Activated T-cell treated with anti-CD3 and anti-CD28 coated beads for 1 hour (primary cell): ENCODE data around the gene TRAP1.
"Not testable (repeated sequence)": the region's sequence is repeated elsewhere in the genome, so short reads cannot be mapped to it uniquely, and the experiment has no call there.

Source experiments
- DNase-seq: peaks from one replicate; pipeline ENCODE4 v3.0.0-alpha.2; 2020; ENCODE audit warnings: low read depth

TRAP1 gene

GRCh38 chr16:3611146-3611975, 106.0 kb downstream of the TRAP1 start, which contains the start of gene SLX4:
Gene SLX4 (minus strand): TSS chr16:3611606. CDS start chr16:3608964, 2,642 bp downstream.
- DNase-seq, result peak; percentile 84

GRCh38 chr16:3610698-3611145, 106.6 kb downstream of the TRAP1 start:
- DNase-seq, result no peak

GRCh38 chr16:3609895-3610697, 107.2 kb downstream of the TRAP1 start:
- no peak for DNase-seq

- DNase-seq, result not testable (repeated sequence)
These were observed 108.3 kb downstream of the TRAP1 start for GRCh38 chr16:3608976-3609375.

- no peak for DNase-seq
These were observed 109.3 kb downstream of the TRAP1 start for GRCh38 chr16:3608069-3608468.
